HEK293 (cell line): ENCODE results near the gene INTS7.

ENCODE experiments used
- CTCF ChIP-seq: fragments of 450-650 bp; formaldehyde crosslinking; IDR thresholded peaks from 2 replicates; pipeline ENCODE4 v1.5.1; 2016; ENCODE audit warnings: missing biosample characterization, missing genetic modification characterization
- HOXD13 ChIP-seq: sonication (generic); formaldehyde crosslinking; IDR thresholded peaks from 2 replicates; pipeline ENCODE4 v1.8.0; 2022; ENCODE audit warnings: missing genetic modification reagents, borderline replicate concordance
- MEIS1 ChIP-seq: sonication (generic); formaldehyde crosslinking; IDR thresholded peaks from 2 replicates; pipeline ENCODE4 v1.8.1; 2022; ENCODE audit warnings: missing genetic modification reagents, mild to moderate bottlenecking, borderline replicate concordance
- MZF1 ChIP-seq: fragments of 450-650 bp; formaldehyde crosslinking; IDR thresholded peaks from 2 replicates; pipeline ENCODE4 v1.5.1; 2017; ENCODE audit warnings: missing biosample characterization, missing genetic modification characterization, borderline replicate concordance
- SETDB1 ChIP-seq: IDR thresholded peaks from one replicate; pipeline ENCODE4 v1.6.1; 2017; ENCODE audit warnings: mild to moderate bottlenecking, low read length, moderate library complexity, mixed read lengths; ENCODE audit not compliant: insufficient read length
- ZBTB21 ChIP-seq: fragments of 450-650 bp; formaldehyde crosslinking; IDR thresholded peaks from 2 replicates; pipeline ENCODE4 v1.5.1; 2017; ENCODE audit warnings: missing biosample characterization, missing genetic modification characterization
- ZNF121 ChIP-seq: fragments of 450-650 bp; formaldehyde crosslinking; IDR thresholded peaks from 2 replicates; pipeline ENCODE4 v1.5.1; 2016; ENCODE audit warnings: missing biosample characterization, missing genetic modification characterization
- ZNF23 ChIP-seq: fragments of 450-650 bp; formaldehyde crosslinking; IDR thresholded peaks from 2 replicates; pipeline ENCODE4 v1.5.1; 2016; ENCODE audit warnings: missing biosample characterization, missing genetic modification characterization, borderline replicate concordance
- ZNF280D ChIP-seq: fragments of 450-650 bp; formaldehyde crosslinking; IDR thresholded peaks from 2 replicates; pipeline ENCODE4 v1.5.1; 2016; ENCODE audit warnings: missing biosample characterization, missing genetic modification characterization
- ZNF391 ChIP-seq: fragments of 450-650 bp; formaldehyde crosslinking; IDR thresholded peaks from 2 replicates; pipeline ENCODE4 v1.5.1; 2016; ENCODE audit warnings: low read depth, missing biosample characterization, missing genetic modification characterization, borderline replicate concordance
- ZNF514 ChIP-seq: fragments of 450-650 bp; formaldehyde crosslinking; IDR thresholded peaks from 2 replicates; pipeline ENCODE4 v1.5.1; 2016; ENCODE audit warnings: missing biosample characterization, missing genetic modification characterization
- ZNF747 ChIP-seq: fragments of 450-650 bp; formaldehyde crosslinking; IDR thresholded peaks from 2 replicates; pipeline ENCODE4 v1.5.1; 2016; ENCODE audit warnings: missing biosample characterization, missing genetic modification characterization
- TF ChIP-seq, protein P1 (sequence below): sonication (generic); formaldehyde crosslinking; IDR thresholded peaks from 2 replicates; pipeline ENCODE4 v1.8.1; 2022; ENCODE audit warnings: mild to moderate bottlenecking, moderate library complexity, missing genetic modification reagents
- TF ChIP-seq, protein P2 (sequence below): fragments of 450-650 bp; formaldehyde crosslinking; IDR thresholded peaks from 2 replicates; pipeline ENCODE4 v1.5.1; 2016; ENCODE audit warnings: missing biosample characterization, missing genetic modification characterization

DNA sequence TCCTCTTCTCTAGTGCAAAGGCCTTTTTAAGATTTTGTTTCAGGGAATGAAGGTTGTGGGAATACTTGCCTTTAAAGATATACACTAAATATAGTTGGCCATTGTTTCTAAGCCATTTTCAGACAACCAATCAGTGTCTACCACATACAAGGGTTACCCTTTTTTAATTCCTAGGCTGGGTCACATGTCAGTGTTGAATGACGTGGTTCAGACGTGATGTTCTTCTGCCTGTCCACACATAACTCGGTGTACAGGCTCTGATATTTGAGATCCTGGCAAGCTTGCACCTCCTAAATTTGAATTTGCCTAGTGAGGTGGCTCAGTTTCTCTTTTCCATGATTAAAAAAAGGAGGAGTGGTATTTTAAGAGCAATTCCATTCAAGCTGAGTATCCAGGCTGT is 39.0 kb upstream of the INTS7 start:
- TF ChIP-seq ZNF121 (tag by site-specific recombination) (no peak), MEIS1 (CRISPR knock-in tag) (no peak), MZF1 (tag by site-specific recombination) (no peak), ZNF747 (no peak), ZNF514 (tag by site-specific recombination) (no peak), ZNF391 (tag by site-specific recombination) (no peak), CTCF (tag by site-specific recombination) (no peak), ZBTB21 (tag by site-specific recombination) (no peak), ZNF23 (no peak), SETDB1 (no peak), HOXD13 (CRISPR knock-in tag) (no peak), ZNF280D (tag by site-specific recombination) (no peak)
- TF ChIP-seq, protein P1, sequence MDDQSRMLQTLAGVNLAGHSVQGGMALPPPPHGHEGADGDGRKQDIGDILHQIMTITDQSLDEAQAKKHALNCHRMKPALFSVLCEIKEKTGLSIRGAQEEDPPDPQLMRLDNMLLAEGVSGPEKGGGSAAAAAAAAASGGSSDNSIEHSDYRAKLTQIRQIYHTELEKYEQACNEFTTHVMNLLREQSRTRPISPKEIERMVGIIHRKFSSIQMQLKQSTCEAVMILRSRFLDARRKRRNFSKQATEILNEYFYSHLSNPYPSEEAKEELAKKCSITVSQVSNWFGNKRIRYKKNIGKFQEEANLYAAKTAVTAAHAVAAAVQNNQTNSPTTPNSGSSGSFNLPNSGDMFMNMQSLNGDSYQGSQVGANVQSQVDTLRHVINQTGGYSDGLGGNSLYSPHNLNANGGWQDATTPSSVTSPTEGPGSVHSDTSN (CRISPR knock-in tag), result no peak
- TF ChIP-seq, protein P2, sequence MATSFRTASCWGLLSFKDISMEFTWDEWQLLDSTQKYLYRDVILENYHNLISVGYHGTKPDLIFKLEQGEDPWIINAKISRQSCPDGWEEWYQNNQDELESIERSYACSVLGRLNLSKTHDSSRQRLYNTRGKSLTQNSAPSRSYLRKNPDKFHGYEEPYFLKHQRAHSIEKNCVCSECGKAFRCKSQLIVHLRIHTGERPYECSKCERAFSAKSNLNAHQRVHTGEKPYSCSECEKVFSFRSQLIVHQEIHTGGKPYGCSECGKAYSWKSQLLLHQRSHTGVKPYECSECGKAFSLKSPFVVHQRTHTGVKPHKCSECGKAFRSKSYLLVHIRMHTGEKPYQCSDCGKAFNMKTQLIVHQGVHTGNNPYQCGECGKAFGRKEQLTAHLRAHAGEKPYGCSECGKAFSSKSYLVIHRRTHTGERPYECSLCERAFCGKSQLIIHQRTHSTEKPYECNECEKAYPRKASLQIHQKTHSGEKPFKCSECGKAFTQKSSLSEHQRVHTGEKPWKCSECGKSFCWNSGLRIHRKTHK (tag by site-specific recombination), result no peak
